NCI-H1092 (cell line): ENCODE measurements around the gene IGLL5.

ENCODE experiments used
- DNase-seq: peaks from one replicate; lab custom pipeline; 2025; lab: John Stamatoyannopoulos, UW

IGLL5 gene

GRCh38 chr22:22927196-22927887 lies 39.7 kb downstream of the IGLL5 start:
- no peak for DNase-seq

- DNase-seq: no peak
Observed at GRCh38 chr22:22927888-22928665, 40.5 kb downstream of the IGLL5 start.

GRCh38 chr22:22928666-22929380 lies 41.2 kb downstream of the IGLL5 start:
- DNase-seq: no peak

- DNase-seq: no peak
Observed at GRCh38 chr22:22929381-22930221, 42.0 kb downstream of the IGLL5 start.

DNA sequence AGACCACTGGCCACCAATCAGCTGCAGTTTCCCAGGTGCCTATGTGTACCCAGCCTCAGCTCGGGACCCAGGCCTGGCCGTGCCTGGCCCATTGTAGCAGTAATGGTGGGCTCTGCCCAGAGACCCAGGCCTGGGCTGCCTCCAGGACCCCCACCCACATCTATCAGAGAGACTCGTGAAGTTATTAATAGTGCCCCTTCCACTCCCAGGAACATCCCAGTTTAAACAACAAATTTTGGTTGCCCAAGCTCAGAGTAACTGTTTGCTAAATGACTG lies 42.5 kb downstream of the IGLL5 start:
- no peak for DNase-seq

- no peak for DNase-seq
Observed at GRCh38 chr22:22930571-22931556, 43.2 kb downstream of the IGLL5 start.

DNA sequence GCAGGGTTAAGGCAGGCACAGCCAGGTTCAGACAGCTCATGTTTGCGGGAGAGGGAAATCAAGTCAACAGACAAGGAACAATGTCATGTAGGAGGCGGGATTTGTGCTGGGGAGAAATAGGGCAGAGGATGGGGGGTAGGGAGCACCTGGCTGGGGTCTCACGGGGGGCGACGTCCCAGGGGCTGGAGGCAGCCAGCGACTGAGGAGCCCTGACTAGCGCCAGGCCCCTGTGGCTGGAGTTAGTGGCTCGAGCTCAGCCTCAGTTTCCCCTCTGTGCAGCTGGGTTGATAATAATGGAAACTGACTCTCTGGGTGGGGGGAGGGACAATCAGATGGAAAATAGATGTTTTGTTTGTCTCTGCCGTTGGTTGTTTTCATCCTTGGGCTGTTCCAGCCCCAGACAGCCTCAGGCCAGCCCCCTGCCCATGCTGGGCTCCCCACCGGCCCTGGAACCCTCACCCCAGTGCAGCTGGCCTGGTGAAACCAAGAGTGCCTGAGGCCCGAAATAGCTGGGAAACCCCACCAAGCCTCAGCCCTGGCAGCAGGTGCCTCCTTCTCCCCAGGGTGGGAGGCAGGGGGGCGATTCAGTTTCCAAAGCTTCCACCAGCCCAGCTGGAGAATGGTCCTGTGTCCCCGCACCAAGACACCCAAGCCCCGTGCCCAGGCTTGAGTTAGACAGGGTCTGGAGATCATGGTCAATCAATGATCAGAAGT lies 44.1 kb downstream of the IGLL5 start:
- no peak for DNase-seq

DNA sequence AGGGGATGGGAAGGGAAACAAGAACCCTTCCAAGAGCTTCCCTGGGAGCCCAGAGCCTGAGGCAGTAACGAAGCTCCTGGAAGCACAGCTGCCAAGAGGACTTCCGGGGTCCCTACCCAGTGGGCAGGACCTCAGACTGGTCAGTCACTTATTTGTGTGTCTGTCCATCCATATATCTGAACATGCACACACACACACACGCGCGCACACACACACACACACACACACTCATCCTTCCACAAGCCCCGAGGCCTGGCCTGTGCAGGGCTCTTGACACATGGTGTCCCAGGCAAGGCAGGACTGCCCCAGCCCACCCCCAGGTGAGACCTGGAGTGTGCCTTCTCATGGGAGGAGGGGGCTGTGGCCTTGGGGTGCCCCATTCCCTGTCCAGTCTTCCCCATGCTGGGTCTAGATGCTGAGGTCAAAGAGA lies 44.9 kb downstream of the IGLL5 start:
- DNase-seq: no peak

- DNase-seq: no peak
Observed at GRCh38 chr22:22933100-22933806, 45.6 kb downstream of the IGLL5 start.

DNA sequence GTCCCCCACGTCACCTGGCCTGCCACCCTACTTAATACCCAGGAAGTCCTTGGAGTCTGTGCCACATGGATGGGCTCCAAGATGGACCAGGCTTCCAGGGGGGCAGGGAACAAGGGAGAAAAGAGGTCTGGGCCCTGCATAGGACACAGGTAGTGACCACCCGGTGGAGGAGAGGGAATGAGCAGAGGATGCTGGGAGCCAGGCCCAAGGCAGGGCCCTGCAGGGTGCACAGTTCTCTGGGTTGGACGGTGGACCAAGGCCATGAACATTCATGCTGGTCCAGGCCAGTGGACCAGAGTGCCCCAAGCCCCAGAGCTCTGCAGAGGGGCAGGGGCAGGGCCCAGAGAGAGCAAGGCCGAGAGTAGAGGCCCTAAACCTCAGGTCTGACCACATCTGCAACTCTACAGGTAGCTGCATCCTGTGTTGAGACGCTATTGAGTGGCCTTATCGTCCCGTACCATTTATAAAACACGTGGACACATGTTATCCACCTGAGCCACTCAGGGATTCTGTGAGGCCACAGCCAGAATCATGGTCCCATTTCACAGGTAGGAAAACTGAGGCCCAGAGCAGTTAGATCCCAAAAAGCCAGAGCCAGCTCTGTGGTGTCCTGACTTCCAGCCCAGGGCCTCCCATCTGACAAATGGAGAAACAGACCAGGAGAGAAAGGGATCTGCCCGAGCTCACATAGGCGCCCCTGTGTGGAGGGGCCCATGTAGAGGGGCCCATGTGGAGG lies 46.4 kb downstream of the IGLL5 start:
- DNase-seq: no peak

GRCh38 chr22:22934543-22935055 lies 47.0 kb downstream of the IGLL5 start:
- DNase-seq: no peak

GRCh38 chr22:22935056-22935545 lies 47.5 kb downstream of the IGLL5 start:
- no peak for DNase-seq

DNA sequence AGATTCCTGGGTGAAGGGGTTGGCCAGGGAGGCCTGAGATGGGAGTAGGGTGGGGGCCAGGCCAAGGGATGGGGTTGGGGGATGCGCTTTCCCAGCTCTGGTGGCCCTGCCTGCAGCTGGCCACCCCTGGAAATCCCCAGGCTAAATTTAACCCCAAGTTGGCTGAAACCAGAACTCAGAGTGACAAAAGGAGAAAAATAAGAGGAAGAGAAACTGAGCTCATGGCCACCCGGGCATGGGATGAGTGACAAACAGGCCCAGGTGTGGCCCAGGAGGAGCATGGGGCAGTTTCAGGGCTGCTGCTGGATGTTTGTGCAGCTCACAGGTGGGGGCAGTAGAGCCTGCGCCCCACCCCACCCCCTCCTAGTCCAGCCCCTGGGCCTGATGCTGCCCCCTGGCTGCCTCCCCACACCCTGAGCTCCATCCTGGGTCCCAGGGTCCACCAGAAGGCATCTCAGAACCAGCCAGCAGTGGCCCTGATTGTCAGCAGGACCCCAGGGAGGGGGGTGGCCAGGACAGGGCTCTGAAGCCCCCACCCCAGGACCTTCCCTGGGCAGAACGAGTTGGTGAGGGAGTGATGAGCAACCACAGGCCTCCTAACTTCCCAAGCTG lies 48.0 kb downstream of the IGLL5 start:
- DNase-seq: no peak

GRCh38 chr22:22936180-22936914 lies 48.7 kb downstream of the IGLL5 start:
- no peak for DNase-seq

DNA sequence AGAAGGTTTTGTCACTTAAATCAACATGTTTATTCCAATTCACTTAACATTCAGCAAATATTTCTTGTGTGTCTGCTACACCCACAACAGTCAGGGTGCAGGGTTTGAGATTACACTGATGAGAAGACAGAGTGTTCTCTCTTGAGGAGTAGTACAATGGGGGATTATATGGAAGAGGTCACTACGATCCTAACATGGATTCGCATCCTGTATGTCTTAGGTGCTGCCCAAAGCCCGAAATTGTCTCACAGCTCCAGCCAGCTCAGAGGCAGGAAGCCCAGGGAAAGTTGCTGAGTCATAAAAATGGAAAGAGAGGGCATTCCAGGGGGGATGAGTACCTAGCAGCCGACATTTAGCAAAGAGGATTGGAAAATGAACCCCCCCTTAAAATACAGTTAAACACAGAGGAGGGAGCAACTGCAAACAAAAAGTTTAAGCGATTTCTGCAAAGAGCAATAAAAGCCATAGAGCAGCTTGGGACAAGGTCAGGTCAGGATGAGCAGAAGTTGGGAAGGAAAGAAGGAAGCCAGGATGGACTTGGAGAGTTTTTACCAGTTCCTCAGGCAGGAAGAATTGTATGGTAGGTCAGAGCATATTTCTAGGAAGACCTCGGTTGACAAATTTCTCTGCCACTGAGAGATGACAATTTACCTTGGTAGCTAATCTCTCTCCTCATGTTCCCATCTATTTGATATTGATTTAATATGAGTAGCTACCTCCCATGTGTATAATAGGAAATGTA lies 49.5 kb downstream of the IGLL5 start:
- no peak for DNase-seq

- DNase-seq: no peak
Observed at GRCh38 chr22:22937894-22938480, 50.4 kb downstream of the IGLL5 start.
